Ishikawa (cell line): ENCODE measurements around the gene ARID1B.

Experiments
- CEBPB ChIP-seq: IDR thresholded peaks from 2 replicates; pipeline ENCODE4 v1.6.1; 2012
- CREB1 ChIP-seq: IDR thresholded peaks from 2 replicates; pipeline ENCODE4 v1.6.1; 2012; ENCODE audit warnings: low read depth
- EGR1 ChIP-seq: IDR thresholded peaks from 2 replicates; pipeline ENCODE4 v1.6.1; 2012
- EP300 ChIP-seq: IDR thresholded peaks from 2 replicates; pipeline ENCODE4 v1.6.1; 2012; ENCODE audit warnings: borderline replicate concordance
- FOXM1 ChIP-seq: IDR thresholded peaks from 2 replicates; pipeline ENCODE4 v1.6.1; 2012; ENCODE audit warnings: low read depth, borderline replicate concordance
- NFIC ChIP-seq: IDR thresholded peaks from 2 replicates; pipeline ENCODE4 v1.6.1; 2012
- RAD21 ChIP-seq: IDR thresholded peaks from 2 replicates; pipeline ENCODE4 v1.6.1; 2012; ENCODE audit warnings: low read depth
- REST ChIP-seq: IDR thresholded peaks from 2 replicates; pipeline ENCODE4 v1.6.1; 2012; ENCODE audit warnings: low read depth, mild to moderate bottlenecking
- TAF1 ChIP-seq: IDR thresholded peaks from 2 replicates; pipeline ENCODE4 v1.6.1; 2012; ENCODE audit warnings: low read depth, mild to moderate bottlenecking
- TCF12 ChIP-seq: IDR thresholded peaks from 2 replicates; pipeline ENCODE4 v1.6.1; 2012; ENCODE audit warnings: low read depth
- TEAD4 ChIP-seq: IDR thresholded peaks from 2 replicates; pipeline ENCODE4 v1.6.1; 2012
- USF1 ChIP-seq: IDR thresholded peaks from 2 replicates; pipeline ENCODE4 v1.6.1; 2012
- YY1 ChIP-seq: IDR thresholded peaks from 2 replicates; pipeline ENCODE4 v1.6.1; 2012; ENCODE audit warnings: low read depth
- ZBTB7A ChIP-seq: IDR thresholded peaks from 2 replicates; pipeline ENCODE4 v1.6.1; 2012; ENCODE audit warnings: low read depth
- TF ChIP-seq, protein P1 (sequence below): IDR thresholded peaks from 2 replicates; pipeline ENCODE4 v1.6.1; 2012

ARID1B gene

DNA sequence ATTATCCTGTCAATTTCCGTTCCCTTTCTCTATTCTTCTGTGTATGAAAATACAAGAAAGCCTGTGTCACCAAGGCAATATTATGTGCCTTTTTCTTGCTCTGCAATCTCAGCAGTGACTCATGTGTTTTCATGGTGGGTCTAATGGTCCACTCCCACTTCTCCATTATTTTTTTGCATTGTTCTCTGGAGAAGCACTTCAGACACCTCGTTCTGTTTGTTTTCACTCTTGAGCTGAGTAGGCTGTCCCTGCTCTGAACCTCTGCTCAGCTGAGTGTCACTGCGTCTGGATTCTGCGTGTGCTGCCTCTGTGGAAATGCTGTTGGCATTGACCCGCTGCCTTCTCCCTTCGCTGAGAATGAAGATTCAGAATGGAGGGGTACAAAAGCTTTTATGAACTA lies 315.6 kb downstream of the ARID1B start:
- TF ChIP-seq, protein P1, sequence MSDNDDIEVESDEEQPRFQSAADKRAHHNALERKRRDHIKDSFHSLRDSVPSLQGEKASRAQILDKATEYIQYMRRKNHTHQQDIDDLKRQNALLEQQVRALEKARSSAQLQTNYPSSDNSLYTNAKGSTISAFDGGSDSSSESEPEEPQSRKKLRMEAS, result no peak
- TF ChIP-seq TEAD4 (no peak), TCF12 (no peak), USF1 (no peak), NFIC (no peak), FOXM1 (no peak), ZBTB7A (no peak), YY1 (no peak), RAD21 (no peak), CEBPB (no peak), REST (no peak), EGR1 (no peak)

- TF ChIP-seq YY1 (no peak), NFIC (no peak), CEBPB (no peak), EP300 (no peak)
- TF ChIP-seq, protein P1, result no peak
These were observed 316.4 kb downstream of the ARID1B start for GRCh38 chr6:157093536-157093935.

DNA sequence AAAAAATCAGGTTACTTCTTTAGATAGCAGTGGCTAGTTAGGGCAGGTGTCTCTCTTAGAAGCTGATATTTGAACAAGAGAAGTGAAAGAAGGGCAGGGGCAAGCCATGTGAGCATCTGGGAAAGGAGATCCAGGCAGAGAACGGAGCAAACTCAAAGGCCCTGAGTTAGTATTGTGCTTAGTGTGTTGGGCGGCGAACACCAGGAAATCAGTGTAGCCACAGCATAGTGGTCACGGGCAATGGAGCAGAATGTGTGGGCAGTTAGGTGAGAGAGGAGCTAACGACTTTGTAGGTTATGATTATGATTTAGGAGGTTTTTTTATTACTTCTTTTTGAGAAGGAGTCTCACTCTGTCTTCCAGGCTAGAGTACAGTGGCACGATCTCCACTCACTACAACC lies 316.9 kb downstream of the ARID1B start:
- TF ChIP-seq ZBTB7A, result no peak
- TF ChIP-seq, protein P1, result no peak
- TF ChIP-seq TCF12, result no peak
- TF ChIP-seq TAF1, result no peak
- TF ChIP-seq CREB1, result no peak
- TF ChIP-seq RAD21, result no peak
- no peak for TF ChIP-seq NFIC
- TF ChIP-seq TEAD4, result no peak
- TF ChIP-seq USF1, result no peak
- TF ChIP-seq EGR1, result no peak
- no peak for TF ChIP-seq REST
- TF ChIP-seq FOXM1, result no peak
- no peak for TF ChIP-seq YY1
- no peak for TF ChIP-seq CEBPB
- no peak for TF ChIP-seq EP300

DNA sequence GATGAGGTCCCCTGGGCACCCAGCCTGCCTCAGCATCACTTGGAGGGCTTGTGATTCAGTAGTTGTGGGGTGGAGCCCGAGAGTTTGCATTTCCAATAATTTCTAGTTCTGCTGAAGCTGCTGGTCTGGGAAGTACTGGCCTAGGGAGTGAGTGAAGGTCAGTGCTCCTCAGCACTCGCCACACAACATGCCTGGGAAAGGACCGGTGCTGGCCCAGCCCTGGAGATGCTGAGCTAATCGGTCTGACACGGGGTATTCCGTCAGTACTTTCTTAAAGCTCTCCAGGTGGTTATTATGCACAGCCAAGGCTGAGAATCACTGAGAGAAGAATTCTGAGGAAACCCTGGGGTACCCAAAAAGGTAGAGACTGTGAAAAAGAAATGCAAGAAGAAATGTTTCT lies 317.9 kb downstream of the ARID1B start:
- TF ChIP-seq EP300, result no peak
- TF ChIP-seq, protein P1, result no peak
- no peak for TF ChIP-seq REST
- TF ChIP-seq CEBPB, result no peak
- no peak for TF ChIP-seq TCF12
- no peak for TF ChIP-seq CREB1
- no peak for TF ChIP-seq TAF1
- no peak for TF ChIP-seq EGR1
- no peak for TF ChIP-seq NFIC
- no peak for TF ChIP-seq ZBTB7A
- no peak for TF ChIP-seq TEAD4
- no peak for TF ChIP-seq RAD21
- no peak for TF ChIP-seq FOXM1
- no peak for TF ChIP-seq USF1
- TF ChIP-seq YY1, result no peak
